DLD1 (cell line): ENCODE measurements around the gene PMEL.
"Not testable (repeated sequence)": the region's sequence is repeated elsewhere in the genome, so short reads cannot be mapped to it uniquely, and the experiment has no call there.

Experiments used
- in situ Hi-C: cut with HindIII; loops from 2 replicates; pipeline ENCODE4 v1.10.0; 2017; ENCODE audit warnings: low sequenced_read_pairs

PMEL gene

DNA sequence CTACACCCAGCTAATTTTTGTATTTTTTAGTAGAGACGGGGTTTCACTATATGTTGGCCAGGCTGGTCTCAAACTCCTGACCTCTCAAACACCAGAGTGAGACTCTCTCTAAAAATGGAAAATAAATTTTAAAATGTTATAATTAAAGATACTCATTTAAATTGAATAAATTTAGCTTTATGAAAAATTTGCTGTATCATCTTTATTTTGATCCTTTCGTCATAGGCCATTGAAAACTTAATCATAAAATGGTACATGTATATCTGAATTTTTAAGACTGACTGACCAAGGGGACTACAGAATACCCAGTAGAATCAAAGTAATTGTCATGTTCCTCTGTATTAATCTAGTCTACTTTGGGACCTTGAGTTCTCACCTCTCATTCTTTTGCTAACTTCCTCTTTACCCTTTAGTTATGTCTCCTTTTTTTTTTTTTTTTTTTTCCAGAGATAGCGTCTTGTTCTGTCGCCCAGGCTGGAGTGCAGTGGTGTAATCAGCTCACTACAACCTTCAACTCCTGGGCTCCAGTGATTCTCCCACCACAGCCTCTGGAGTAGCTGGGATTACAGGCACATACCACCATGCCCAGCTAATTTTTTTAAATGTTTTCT is 17.5 kb upstream of the PMEL start:
- in situ Hi-C loops = no loop called here

DNA sequence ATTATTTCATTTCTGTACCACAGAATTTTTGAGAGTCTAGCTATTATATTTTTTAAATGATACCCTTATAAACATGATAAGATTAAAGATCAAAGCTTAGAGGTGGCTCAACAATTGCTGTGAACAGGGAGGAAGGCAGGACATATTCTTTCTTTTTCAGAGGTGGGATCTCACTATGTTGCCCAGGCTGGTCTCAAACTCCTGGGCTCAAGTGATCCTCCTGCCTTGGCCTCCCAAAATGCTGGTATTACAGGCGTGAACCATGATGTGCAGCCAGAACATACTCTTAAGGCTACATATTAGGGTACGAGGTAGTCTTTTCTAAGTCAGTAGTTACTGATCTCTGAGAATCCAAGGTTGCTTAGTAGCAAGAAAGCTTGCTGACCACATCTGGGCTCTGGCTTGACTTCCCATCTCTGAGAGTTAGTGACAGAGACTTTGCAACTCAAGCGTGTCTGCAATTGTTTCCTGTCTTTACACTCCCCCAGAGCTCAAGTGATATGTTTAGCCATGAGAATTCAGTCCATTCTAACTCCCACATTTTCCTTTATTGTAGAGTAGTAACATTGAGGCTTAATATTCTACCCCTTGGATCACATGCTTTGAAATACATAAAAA is 16.6 kb upstream of the PMEL start:
- in situ Hi-C loops = no loop called here

DNA sequence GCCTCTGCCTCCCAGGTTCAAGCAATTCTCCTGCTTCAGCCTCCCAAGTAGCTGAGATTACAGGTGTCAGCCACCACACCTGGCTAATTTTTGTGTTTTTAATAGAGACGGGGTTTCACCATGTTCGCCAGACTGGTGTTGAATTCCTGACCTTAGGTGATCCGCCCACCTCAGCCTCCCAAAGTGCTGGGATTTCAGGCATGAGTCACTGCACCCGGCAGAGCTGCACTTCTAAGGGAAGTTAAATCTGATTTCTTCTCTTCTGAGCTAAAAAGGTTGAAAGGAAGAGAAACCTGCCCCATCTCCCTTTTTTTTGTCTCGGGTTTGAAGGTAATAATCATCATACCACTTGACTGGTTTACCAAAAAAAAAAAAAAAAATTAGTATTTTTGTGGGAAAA is 16.0 kb upstream of the PMEL start:
- in situ Hi-C loops = not testable (repeated sequence)

DNA sequence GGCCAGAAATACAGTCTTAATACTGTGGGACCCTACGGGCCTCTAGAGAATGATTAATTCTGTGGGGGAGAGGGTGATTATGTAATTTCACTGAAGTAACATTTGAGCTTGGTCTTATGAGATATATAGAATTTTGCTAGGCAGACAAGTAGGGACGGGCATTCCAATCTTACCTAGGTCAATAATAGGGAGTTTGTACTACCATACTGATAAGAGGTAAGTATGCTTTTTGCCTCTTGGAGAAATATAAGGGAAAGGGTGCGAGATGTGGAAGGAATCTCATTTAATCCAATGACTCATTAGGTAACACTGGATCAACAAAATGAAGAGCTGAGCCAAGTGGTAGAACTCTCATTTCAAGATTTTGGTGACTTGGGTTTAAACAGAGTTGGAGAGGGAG is 13.2 kb upstream of the PMEL start:
- in situ Hi-C loops = no loop called here

DNA sequence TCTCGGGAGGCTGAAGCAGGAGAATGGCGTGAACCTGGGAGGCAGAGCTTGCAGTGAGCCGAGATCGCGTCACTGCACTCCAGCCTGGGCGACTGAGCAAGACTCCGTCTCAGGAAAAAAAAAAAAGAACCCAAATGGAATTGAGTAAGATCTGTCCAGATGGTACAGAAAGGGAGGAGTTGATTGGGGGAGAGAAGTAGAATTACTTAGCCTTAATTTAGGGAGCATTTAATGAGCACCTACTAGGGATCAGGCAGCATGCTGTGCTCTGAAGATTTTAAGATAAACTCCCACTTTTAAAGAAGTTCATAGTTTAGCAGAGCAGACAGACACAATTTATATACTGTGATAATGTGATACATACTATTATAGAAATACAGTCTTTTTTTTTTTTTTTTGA is 12.6 kb upstream of the PMEL start:
- in situ Hi-C loops = no loop called here

DNA sequence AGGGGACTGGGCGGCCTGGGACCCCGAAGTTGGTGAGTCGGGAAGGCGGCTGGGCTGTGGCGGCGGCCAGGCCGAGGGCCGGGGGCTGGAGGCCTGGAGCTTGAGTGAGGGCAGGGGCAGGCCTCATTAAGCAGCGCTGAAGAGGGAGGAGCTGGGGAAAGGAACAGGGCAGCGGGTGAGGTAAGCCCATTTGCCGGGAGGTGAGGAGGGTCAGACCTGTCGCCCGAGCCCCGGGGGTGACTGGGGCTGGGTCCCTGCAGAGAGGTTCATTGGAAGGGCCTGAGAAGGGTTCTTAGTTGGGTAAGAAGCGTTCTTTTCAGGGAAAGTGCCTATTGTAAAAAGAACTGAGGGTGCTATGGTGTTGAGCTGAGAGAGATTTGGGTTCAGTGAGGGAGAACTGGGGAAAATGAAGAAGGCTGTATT is 8.5 kb upstream of the PMEL start:
- in situ Hi-C loops = no loop called here

DNA sequence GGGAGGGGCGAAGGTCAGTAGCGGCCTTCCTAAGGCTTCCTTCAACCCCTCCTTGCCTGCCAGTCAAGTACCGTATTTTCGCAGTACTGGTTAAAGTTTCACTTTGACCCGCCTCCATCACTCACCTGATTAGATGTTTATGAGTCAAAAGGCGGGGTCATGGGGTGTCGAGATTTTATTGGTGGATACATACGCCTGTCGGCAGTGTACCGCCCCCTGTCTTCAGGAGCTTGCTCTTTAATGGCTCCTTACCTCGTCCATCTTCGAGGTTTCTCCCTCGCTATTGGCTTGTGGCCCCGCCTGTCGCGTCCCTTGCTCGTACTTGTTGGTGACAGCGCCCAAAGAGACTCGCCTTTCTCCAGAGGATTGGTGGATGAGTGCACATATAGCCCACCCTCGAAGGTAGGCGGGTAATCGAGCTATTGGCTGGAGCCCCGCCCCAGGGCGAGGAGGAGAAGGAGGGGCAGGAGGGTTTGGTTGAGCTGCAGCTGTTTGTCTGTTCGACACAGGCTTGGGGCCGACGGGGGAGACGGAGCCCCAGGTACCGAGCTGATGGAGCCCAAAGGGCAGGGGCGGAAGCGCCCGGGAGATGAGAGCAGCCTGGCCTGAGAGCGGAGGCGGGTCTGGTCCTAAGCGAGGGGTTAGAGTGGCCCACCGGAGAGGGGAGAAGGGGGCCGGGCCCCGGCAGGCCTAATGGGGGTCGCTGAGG is 7.9 kb upstream of the PMEL start, which contains the start of gene RAB5B:
TSS of gene RAB5B (plus strand) at position 480 of the 709 bp plus-strand sequence. CDS start 12,883 bp downstream, outside the sequence.
- in situ Hi-C loops = no loop called here

DNA sequence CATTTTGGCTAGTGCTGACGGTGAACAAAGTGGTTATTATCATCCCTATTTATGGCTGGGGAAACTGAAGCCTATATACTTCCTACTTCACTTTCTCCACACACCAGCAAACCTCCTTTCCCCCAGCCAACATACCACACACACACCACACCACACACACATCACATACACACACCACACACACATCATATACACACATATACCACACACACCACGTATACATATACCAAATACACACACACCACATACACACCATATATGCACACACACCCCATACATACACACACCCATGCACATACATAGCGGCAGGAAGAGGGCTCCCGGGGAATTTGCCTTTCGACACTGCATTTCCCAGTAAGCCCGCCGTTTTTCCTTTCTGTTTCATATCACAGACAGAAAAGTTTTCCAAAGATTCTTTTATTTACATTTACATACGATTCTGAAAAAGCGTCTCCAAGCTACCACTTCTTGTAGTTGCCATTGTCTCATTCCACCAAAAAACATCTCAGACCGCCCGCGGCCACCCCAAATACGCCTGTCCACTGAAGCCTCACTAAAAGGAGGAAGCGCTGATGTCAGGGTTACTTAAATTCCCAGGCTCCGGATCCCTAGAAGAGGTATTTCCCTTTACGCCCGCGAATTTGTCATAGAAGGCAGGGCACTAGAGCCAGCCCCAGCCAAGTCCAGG is 7.2 kb upstream of the PMEL start:
- in situ Hi-C loops = no loop called here

DNA sequence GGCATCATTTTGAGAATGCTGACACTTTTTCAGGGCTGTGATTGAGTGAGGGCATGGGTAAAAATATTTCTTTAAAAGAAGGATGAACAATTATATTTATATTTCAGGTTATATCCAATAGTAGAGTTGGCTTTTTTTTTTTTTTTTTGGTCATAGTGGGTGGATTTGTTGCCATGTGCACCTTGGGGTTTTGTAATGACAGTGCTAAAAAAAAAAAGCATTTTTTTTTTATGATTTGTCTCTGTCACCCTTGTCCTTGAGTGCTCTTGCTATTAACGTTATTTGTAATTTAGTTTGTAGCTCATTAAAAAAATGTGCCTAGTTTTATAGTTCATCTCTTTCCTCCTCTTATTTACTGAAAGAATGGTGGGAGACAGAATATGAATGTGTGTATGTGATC is 6.6 kb upstream of the PMEL start:
- in situ Hi-C loops = no loop called here

DNA sequence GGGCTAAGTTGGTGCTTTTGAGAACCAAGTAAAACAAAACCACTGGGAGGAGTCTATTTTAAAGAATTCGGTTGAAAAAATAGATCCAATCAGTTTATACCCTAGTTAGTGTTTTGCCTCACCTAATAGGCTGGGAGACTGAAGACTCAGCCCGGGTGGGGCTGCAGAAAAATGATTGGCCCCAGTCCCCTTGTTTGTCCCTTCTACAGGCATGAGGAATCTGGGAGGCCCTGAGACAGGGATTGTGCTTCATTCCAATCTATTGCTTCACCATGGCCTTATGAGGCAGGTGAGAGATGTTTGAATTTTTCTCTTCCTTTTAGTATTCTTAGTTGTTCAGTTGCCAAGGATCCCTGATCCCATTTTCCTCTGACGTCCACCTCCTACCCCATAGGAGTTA is 6.2 kb upstream of the PMEL start:
- in situ Hi-C loops = no loop called here

DNA sequence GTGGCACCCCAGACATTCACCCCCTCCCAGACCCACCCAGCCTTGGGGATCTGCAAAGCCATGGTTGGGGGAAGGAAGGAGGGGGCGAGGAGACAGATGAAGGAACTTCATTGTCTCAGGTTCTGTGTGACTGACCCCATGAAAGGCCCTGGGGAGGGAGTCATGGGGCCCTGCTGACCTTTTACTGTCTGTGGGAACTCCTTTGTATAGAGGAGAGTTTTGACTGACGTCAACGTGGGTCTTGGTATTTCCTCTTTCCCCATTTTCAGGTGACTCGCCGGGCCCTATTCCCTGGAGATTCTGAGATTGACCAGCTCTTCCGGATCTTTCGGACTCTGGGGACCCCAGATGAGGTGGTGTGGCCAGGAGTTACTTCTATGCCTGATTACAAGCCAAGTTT is 4.9 kb upstream of the PMEL start:
- in situ Hi-C loops = no loop called here

DNA sequence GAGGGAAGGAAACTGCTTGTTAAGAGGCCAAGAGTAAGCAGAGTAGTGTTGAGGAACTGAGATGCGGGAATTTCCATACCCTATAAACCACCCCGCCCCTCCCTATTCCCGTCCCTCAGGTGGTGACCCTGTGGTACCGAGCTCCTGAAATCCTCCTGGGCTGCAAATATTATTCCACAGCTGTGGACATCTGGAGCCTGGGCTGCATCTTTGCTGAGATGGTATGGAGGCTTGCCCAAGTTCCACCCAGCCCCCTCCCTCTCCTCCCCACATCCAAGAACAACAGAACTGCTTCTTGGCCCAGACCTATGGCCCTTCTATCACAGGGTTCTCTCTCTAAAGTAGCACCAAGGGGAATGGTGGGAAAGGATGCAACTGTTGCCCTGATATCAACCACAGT is 3.5 kb upstream of the PMEL start:
- in situ Hi-C loops = no loop called here

DNA sequence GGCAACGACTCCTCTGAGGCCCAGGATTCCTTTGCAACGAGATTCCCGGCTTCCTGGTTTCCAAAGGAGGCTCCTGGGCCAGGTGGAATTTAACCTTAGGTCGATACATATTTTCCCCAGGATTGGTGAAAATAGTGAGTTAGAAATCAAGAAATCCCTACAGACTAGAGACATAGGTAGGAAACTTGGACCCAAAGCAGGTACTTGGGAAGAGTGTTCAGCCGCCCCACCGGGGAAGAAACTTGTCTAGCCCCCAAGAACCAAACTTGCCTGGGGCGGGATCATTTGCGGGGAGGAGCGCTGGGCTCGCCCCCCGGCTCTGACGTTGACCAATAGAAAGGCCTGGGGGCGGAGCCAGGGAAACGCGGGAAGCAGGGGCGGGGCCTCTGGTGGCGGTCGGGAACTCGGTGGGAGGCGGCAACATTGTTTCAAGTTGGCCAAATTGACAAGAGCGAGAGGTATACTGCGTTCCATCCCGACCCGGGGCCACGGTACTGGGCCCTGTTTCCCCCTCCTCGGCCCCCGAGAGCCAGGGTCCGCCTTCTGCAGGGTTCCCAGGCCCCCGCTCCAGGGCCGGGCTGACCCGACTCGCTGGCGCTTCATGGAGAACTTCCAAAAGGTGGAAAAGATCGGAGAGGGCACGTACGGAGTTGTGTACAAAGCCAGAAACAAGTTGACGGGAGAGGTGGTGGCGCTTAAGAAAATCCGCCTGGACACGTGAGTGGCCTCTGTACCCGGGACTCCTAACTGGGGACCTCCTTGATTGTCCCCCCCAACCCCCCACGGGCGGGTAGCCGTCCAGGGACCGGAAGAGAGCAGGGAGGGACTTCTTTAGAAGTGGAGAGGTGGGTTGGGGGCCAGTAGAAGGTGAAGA is 803 bp upstream of the PMEL start, which contains the start of gene CDK2:
TSS of gene CDK2 (plus strand) at position 423 of the 874 bp plus-strand sequence. CDS start at position 602, 179 bp downstream.
- in situ Hi-C loops = no loop called here

DNA sequence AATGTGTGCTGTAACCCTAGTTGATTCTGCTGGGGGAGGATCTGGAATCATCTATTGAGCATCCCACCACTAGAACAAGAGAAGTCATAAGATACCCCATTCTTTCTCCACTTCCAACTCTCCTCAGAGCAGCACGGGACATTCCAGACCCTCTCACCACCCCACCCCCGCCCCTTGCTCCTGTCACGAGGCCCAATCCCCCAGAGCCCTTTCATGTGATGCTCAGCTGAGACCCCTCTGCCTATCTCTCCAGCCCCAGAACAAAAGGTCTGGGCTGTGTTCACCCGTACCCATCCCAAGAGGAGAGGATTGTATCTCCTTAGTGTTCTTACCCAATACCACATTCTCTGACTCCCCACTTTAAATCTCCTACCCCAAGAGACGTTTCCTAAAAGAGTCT is 602 bp downstream of the PMEL start:
- in situ Hi-C loops = no loop called here

DNA sequence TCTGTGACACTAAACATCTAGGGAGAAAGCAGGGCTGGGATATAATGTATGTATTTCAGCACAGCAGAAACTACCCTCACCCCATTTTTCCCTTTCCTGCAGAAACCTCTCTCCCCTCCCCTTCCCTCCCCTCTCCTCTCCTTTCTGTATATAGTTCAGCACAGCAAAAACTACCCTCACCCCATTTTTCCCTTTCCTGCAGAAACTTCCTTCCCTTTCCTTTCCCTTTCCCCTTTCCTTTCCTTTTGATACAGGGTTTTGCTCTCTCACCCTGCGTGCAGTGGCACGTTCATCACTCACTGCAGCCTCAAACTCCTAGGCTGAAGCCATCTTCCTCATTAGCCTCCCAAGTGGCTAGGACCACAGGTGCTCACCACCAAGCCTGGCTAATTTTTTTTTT is 2.1 kb downstream of the PMEL start:
- in situ Hi-C loops = no loop called here

DNA sequence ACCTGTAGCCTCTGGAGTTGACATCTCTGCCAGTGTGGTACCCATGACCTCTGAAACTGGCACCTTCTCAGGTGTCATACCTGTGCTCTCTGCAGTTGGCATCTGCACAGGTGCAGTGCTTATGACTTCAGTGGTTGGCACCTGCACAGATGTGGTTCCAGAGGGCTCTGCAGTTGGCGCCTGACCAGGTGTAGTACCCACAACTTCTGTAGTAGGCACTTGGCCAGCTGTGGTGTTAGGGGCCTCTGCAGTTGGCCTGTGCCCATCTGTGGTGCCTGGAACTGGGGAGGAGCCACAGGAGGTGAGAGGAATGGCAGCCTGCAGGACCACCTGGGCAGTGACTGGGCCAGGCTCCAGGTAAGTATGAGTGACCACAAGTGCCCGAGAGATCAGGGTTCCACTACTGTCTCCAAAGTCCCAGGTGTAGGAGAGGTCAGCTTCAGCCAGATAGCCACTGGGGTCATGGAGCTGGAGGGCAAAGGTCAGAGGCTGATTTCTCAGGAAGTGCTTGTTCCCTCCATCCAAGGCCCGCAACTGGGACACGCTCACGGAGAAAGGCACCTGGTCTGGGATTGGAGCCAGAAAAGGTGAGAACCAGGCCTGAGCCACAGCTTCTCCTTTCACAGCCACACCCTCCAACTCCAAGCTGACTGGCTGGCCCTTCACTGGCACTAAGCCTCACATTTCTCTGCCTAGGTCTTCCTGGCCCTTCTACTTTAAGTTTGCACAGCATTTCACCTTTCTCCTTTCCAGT is 8.6 kb downstream of the PMEL start:
- in situ Hi-C loops = no loop called here

DNA sequence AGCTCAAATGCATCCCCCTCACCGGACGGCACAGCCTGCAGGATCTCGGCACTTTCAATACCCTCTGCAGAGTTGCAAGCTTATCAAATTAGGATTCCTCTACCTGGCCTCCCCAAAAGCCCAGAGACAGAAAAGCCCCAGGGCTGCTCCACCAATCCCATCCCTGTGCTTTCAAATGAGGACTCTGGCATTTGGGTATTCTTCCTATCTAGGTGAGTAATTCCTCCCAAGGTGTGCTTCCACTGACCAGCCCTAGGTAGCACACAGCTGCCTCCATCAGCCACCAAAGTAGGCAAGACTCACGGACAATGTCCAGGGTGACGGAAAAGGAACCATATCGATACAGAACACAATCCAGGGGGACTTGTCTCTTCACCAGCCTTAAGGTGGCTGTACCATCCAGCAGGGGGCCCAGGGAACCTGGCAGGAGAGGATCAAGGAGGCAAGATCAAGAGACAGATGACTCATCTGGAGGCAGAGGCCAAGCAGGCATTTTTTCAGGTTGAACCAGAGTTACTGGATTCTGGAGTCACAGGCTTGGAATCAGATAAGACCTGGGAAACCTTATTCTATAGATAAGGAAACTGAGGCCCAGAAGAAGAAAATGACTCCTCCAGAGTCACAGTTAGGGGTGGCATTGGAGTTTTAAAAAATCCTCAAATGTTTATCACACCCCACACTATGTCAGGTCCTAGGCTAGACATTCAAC is 9.9 kb downstream of the PMEL start:
- in situ Hi-C loops = no loop called here

DNA sequence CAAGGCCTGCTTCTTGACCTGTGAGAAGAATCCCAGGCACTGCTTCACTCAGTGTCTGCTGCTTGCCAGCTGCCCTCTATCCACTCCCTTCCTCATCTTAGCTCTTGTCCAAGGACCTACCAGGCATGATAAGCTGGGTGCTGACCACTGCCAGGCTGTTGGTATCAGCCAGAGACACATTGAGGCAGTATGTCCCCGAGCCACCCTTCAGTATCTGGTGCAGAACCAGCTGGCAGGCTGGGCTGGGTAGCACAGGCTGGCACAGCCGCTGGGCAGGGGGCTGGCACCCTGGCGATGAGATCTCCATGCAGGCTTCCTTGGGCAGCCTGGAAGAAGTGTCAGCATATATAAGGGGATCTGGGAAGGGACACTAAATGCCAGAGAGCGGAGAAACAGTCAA is 10.5 kb downstream of the PMEL start:
- in situ Hi-C loops = no loop called here

DNA sequence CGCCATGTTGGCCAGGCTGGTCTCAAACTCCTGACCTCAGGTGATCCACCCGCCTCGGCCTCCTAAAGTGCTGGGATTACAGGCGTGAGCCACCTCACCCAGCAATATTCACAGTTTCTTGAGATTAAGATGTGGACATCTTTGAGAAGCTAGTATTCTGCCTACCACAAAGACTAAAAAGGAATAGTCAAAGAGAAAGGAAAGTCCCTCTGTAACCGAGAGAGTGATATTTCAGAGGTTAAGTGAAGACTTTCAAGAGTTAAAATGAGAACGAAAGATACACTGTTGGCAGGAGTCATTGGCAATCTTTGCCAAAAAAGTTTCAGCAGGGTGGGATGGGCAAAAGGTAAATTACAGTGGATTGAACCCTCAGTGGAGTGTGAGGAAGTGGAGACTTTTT is 19.3 kb downstream of the PMEL start:
- in situ Hi-C loops = no loop called here
